Memory B cell (primary cell): Measurements from ENCODE around the gene ANO2.
"Not testable (repeated sequence)": the region's sequence is repeated elsewhere in the genome, so short reads cannot be mapped to it uniquely, and the experiment has no call there.

ENCODE experiments used
- ATAC-seq: fragments of 150-1000 bp; cut with Tn5 transposase; 2 replicates; pipeline ENCODE4 v1.10.0; 2021; ENCODE audit warnings: low read depth, mild to moderate bottlenecking, moderate library complexity
- DNase-seq, 2 donors: peaks; one replicate each; pipeline ENCODE4 v3.0.0; 2022; ENCODE audit warnings: low spot score in 2 of 2
- H3K27ac Mint-ChIP-seq: one replicate; pipeline ENCODE4 v1.8.0; 2022; ENCODE audit warnings: mild to moderate bottlenecking, moderate library complexity, mixed read lengths
- H3K27me3 Mint-ChIP-seq: one replicate; pipeline ENCODE4 v1.8.0; 2022; ENCODE audit warnings: mixed read lengths
- H3K36me3 Mint-ChIP-seq: one replicate; pipeline ENCODE4 v1.8.0; 2022; ENCODE audit warnings: mild to moderate bottlenecking, mixed read lengths
- H3K4me1 Mint-ChIP-seq: one replicate; pipeline ENCODE4 v1.8.0; 2022; ENCODE audit warnings: mixed read lengths
- H3K4me3 Mint-ChIP-seq: one replicate; pipeline ENCODE4 v1.8.0; 2022; ENCODE audit warnings: mild to moderate bottlenecking, moderate library complexity, mixed read lengths
- H3K9me3 Mint-ChIP-seq: one replicate; pipeline ENCODE4 v1.8.0; 2022; ENCODE audit warnings: mixed read lengths

Gene ANO2

DNA sequence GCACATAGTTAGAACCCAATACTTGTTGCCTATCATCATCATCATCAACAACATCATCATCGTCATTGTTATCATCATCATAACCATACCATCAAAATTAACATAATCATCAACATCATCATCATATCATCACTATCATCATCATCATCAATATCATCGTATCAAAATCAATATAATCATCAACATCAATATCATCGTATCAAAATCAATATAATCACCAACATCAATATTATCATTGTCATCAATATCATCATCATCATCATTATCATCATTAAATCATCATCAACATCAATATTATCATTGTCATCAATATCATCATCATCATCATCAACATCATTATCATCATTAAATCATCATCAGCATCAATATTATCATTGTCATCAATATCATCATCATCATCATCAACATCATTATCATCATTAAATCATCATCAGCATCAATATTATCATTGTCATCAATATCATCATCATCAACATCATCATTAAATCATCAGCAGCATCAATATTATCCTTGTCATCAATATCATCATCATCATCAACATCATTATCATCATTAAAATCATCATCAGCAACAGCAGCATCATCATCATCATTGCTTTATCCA is 286.6 kb downstream of the ANO2 start:
- H3K9me3 Mint-ChIP-seq, H3K27ac Mint-ChIP-seq, DNase-seq, ATAC-seq, H3K4me3 Mint-ChIP-seq, H3K36me3 Mint-ChIP-seq, H3K27me3 Mint-ChIP-seq, H3K4me1 Mint-ChIP-seq: not testable (repeated sequence)

DNA sequence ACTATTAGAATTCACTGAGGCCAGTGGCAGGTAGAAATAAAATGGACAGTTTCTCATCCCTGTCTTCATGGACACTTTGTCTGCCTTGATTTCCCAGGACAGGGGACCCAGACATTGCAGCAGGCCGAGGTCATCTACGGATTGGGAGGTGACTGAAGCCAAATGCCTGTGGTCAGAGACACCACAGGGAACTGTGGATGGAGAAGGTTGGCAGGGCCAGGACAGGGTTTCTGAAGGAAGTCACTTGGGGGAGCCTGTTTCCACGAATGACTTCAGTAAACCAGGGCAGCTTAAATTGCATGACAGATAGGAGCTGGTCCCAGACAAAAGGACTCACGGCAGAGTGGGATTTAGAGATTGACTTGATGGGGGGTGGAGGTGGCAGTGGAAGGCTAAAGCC is 288.2 kb downstream of the ANO2 start:
- ATAC-seq = no peak
- H3K4me1 Mint-ChIP-seq = no peaks in the 10 kb centered on the region

DNA sequence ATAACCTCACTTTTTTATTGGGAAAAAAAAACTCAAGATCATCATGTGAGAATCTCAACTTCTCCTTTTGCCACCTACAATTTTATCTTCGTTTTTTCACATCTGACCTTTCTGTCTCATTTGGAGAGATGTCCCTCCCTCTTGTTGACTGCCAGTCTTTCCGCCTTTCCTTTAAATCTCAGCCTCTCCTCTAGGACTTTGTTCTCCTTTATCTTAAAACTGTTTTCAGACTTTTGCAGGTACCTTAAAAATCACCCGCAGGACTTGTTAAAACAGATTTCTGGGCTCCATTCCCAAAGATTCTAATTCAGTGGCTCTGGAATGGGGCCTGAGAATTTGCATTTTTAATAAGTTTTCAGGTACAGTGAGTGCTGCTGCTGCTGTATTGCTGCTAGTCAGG is 289.9 kb downstream of the ANO2 start:
- H3K27ac Mint-ChIP-seq = no peak overlapping the region
- no peaks in the 10 kb centered on the region for H3K9me3 Mint-ChIP-seq
- no peak overlapping the region for H3K4me3 Mint-ChIP-seq
- ATAC-seq (no peak), DNase-seq (no peak)
- H3K36me3 Mint-ChIP-seq = no peaks in the 10 kb centered on the region
- no peaks in the 10 kb centered on the region for H3K27me3 Mint-ChIP-seq
- H3K4me1 Mint-ChIP-seq = no peaks in the 10 kb centered on the region

More for the DNA sequence above, 288.2 kb downstream of the ANO2 start:
- Mint-ChIP-seq H3K36me3 (no peaks in the 10 kb centered on the region), H3K4me3 (no peak overlapping the region), H3K27ac (no peak overlapping the region), H3K27me3 (no peaks in the 10 kb centered on the region), H3K9me3 (no peaks in the 10 kb centered on the region)
- DNase-seq = no peak

DNA sequence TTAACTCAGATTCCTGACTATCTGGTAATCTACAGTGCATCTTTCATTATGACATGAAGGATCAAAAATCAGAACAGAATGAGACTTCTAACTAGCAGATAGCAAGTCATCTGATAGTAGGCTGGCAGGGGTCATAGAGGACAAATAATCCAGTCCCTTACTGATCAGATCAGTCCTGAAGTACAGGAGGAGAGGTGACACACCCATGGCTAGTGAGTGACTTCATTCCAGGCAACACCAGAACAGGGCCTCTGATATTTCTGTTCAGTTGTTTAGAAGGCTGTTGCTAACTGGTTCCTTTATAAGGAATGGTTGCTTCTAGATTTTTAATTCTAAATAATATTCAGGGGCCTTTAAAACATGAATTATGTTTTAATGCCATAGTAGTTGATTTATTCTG is 291.0 kb downstream of the ANO2 start:
- DNase-seq (no peak), ATAC-seq (no peak)
- H3K9me3 Mint-ChIP-seq = no peaks in the 10 kb centered on the region
- no peak overlapping the region for H3K27ac Mint-ChIP-seq
- H3K4me3 Mint-ChIP-seq = no peak overlapping the region
- no peaks in the 10 kb centered on the region for H3K36me3 Mint-ChIP-seq
- H3K4me1 Mint-ChIP-seq = no peaks in the 10 kb centered on the region
- no peaks in the 10 kb centered on the region for H3K27me3 Mint-ChIP-seq

DNA sequence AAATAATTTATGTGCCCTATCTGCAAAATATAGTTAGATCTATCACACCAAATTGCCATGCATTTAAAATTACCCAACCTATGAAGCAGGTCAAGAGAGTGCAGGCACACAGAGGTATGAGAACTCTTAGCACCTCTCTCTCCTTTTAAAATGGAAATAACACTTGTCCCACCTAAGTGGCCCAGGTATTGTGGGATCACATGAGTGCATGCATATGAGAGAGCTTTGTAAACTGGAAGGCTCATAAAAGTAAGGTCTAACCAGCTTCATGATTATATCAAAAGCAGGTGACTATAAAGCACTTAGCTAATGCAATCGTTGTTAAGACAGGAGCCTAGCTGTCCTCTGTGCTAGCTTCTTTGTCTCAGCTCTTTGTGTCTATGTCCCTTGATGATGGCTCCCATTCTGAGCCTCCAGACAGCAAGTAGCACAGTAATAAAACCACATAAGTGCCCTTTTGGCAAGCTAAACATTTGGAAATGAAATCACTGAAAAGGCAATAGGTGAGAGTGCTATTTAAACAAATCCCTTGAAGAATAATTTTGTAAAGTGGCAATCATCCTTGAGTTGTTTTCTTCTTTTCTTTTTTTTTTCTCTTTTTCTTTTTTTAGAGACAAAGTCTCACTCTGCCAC is 294.1 kb downstream of the ANO2 start:
- Mint-ChIP-seq H3K4me3 (no peak overlapping the region), H3K9me3 (no peaks in the 10 kb centered on the region), H3K4me1 (no peaks in the 10 kb centered on the region), H3K36me3 (no peaks in the 10 kb centered on the region), H3K27ac (no peak overlapping the region), H3K27me3 (peaks cover 1% of the 10 kb centered on the region)
- DNase-seq = no peak
- no peak for ATAC-seq

DNA sequence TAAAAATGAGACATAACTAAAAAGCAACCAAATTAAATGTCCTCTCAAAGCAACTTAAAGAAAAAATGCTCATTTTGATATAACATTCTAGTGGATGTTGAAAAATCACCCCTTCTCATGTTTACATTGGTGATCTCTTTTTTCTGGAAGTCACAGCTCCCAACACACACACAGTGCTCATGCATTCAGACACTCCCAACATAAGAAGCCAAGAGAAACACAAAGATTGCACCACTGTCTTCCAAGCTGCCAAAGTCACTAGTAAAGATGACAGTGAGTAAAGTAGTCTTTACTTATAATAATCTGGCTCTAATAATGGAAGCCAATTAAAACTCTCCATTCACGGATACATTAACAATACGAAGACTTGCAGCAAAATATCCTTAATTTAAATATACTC is 294.8 kb downstream of the ANO2 start:
- no peak overlapping the region for H3K4me3 Mint-ChIP-seq
- DNase-seq (no peak), ATAC-seq (no peak)
- no peak overlapping the region for H3K27ac Mint-ChIP-seq
- no peaks in the 10 kb centered on the region for H3K9me3 Mint-ChIP-seq
- no peaks in the 10 kb centered on the region for H3K4me1 Mint-ChIP-seq
- no peaks in the 10 kb centered on the region for H3K36me3 Mint-ChIP-seq
- H3K27me3 Mint-ChIP-seq = peaks cover 1% of the 10 kb centered on the region

DNA sequence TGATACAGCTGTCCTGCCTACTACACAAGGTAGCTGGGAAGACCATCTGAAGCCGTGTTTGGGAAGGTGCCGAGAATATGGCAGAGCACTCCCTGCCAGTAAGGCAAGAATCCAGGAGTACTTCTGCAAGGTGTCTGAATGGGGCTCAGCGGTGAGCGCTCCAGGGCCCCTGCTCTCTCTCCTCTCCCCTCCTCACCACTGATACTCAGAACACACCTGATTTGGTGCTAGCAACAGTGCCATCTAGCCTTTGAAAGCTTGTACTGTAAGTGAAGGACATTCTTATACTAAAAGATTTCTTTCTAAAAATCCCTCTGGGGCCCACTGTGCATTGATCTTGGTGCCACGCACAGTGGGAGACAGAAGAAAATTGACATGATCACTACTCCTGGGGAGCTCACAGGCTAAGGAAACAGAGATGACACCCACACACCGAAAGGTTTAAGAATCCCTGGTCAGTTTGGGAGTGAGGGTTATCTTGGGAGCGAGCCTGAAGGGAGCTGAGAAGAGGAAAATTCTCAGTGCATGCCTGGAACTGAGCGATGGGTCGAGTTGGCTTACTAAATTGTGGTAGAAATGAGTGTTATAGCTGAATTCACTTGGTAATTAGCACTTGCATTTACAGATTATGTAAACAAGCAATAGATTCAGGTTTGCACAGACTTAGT is 296.2 kb downstream of the ANO2 start:
- H3K27ac Mint-ChIP-seq = no peak overlapping the region
- DNase-seq = no peak

DNA sequence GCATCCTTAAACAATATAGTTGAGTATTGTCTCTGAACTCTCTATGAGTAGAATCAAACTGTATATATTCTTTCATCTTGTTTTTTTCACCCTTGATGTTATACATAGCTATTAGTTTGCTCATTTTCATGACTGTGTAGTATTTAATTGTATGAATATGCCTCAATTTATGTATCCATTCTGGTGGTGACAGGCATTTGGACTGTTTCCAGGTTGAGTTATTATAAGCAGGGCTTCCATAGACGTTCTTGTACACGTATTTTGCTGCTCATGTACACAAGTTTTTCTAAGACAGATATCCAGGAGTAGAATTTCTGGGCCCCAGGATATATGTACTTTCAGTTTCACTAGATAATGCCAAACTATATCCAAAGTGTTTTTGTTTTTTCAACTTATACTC is 301.8 kb downstream of the ANO2 start:
- Mint-ChIP-seq H3K4me1 (no peaks in the 10 kb centered on the region), H3K9me3 (no peaks in the 10 kb centered on the region), H3K27me3 (no peaks in the 10 kb centered on the region), H3K4me3 (no peak overlapping the region), H3K36me3 (no peaks in the 10 kb centered on the region), H3K27ac (no peak overlapping the region)
- DNase-seq = no peak
- ATAC-seq = no peak

More for the DNA sequence above, 296.2 kb downstream of the ANO2 start:
- Mint-ChIP-seq H3K9me3 (no peaks in the 10 kb centered on the region), H3K4me1 (no peaks in the 10 kb centered on the region), H3K27me3 (peaks cover 1% of the 10 kb centered on the region), H3K4me3 (no peak overlapping the region), H3K36me3 (no peaks in the 10 kb centered on the region)
- ATAC-seq = no peak

DNA sequence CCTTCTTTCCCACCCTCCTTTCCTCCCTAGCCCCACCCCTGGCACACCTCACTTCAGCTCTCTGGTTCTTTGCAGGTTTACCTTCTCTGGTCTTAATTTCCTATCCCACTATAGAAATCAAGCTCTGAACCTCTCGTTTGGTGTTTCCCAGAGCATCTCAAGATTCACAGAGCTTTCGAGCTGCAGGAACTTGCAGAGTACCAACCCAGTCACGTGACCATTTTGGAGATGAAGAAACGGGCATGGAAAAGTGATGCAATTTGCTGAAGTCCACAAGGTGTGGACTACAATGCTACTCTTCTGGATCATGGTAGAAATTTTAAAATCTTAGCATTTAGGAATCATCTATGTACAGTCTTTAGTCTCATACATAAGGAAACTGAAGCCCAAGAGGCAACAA is 307.4 kb downstream of the ANO2 start:
- DNase-seq (no peak), ATAC-seq (no peak)
- Mint-ChIP-seq H3K27me3 (peaks cover 4% of the 10 kb centered on the region), H3K9me3 (no peaks in the 10 kb centered on the region), H3K36me3 (no peaks in the 10 kb centered on the region), H3K4me3 (no peak overlapping the region), H3K27ac (no peak overlapping the region), H3K4me1 (no peaks in the 10 kb centered on the region)

DNA sequence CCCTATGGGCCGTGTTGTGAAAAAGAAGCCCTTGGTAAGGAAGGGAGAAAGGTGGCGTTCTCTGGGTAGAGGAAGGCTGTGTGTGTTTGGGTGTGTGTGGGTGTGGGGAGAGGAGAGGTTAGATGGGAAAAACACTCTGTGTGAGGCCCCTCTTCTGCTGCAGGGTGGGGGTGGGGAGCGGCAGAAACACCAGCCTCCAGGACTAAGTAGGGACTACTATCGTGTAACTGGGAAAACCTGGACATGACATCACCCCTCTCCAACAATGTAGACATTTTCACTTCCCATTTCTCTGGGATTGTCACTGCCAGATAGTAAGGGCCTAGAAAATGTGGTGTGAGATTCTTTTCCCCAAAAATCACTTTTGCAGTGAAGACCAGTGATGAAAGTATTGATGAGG is 308.2 kb downstream of the ANO2 start:
- Mint-ChIP-seq H3K27me3 (peaks cover 4% of the 10 kb centered on the region), H3K4me3 (no peak overlapping the region)

DNA sequence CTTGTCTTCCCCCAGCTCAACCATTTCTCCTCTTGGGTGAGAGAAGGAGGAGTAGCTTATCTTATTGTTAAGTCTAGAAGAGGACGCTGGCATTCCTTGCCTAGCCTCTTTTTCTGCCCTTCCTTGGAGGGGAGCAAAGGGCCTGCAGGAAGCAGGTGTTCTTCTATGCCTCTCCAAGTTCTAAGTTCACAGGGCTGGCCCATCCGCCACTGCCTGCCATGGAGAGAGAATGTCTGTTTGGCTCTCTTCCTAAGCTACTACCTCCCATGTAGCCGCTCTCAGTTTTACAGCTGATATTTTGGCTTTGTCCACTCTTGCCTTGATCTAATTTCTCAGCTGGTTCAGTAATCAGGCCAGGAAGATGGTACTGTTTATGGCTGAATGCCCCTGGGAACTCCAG is 312.0 kb downstream of the ANO2 start:
- H3K4me1 Mint-ChIP-seq = no peaks in the 10 kb centered on the region
- no peaks in the 10 kb centered on the region for H3K9me3 Mint-ChIP-seq
- ATAC-seq = no peak

More for the DNA sequence above, 308.2 kb downstream of the ANO2 start:
- DNase-seq = no peak
- Mint-ChIP-seq H3K9me3 (no peaks in the 10 kb centered on the region), H3K36me3 (no peaks in the 10 kb centered on the region), H3K27ac (no peak overlapping the region), H3K4me1 (no peaks in the 10 kb centered on the region)
- no peak for ATAC-seq

DNA sequence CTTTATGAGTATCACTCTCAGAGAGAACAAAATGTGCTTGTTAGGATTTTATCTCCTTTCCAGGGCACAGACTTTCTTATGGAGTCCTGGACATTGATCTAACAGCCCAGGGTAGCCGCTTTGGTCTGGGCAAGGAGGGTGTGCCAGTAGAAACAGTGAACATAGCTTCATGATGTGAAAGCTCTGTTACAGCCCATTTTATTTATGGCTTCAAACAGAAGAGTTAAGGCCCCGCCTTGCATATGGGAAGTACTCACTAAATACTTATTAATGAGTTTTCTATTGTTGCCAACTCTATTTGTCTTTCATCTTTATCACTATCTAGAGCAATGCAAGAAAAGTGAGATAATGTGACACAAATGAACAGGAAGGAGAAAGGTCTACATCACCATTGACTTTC is 312.6 kb downstream of the ANO2 start:
- Mint-ChIP-seq H3K4me1 (no peaks in the 10 kb centered on the region), H3K9me3 (no peaks in the 10 kb centered on the region), H3K36me3 (no peaks in the 10 kb centered on the region), H3K4me3 (no peak overlapping the region), H3K27ac (no peak overlapping the region), H3K27me3 (peaks cover 9% of the 10 kb centered on the region)
- ATAC-seq = no peak
- DNase-seq = no peak

More for the DNA sequence above, 312.0 kb downstream of the ANO2 start:
- Mint-ChIP-seq H3K27ac (no peak overlapping the region), H3K36me3 (no peaks in the 10 kb centered on the region), H3K4me3 (no peak overlapping the region), H3K27me3 (peaks cover 9% of the 10 kb centered on the region)
- DNase-seq = no peak

DNA sequence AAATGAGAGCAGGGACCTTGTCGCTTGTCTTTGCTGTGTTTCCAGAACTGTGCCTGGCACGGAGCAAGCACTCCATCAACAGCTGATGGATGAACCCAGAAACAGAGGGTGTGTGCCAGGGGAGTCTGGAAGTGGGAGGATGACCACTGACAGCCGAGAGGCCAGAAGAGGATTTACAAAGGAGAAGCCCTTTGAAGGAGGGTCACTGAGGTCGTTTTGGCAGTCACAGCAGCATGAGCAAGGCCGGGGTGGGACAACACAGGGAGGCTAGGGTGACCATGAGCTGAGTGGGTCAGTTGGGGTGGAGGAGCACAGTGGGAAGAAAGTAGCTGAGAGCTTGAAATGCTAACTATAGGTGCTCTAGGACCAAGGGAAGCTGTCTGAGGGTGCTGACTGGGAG is 313.6 kb downstream of the ANO2 start:
- Mint-ChIP-seq H3K4me3 (no peak overlapping the region), H3K4me1 (no peaks in the 10 kb centered on the region), H3K27me3 (peaks cover 9% of the 10 kb centered on the region), H3K27ac (no peak overlapping the region), H3K9me3 (no peaks in the 10 kb centered on the region), H3K36me3 (no peaks in the 10 kb centered on the region)
- no peak for ATAC-seq
- no peak for DNase-seq

DNA sequence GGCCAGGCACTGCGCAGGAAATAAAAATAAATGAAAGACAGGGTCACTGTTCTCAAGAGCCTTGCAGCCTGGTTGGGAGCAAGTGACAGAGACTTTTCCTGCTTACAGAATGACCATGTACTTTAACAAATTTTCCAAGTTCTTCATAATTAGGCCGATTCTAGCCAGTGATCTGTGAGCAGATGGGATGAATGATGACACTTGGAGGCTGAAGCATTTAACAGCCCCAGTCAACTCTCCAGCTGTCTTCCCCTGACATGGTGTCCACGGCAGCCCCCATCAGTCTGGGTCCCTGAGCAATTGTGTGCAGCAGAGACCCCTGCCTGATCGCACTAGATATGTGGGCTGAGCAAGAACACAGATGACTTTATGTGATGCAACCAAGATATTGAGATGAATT is 314.3 kb downstream of the ANO2 start:
- DNase-seq (no peak), ATAC-seq (no peak)
- Mint-ChIP-seq H3K9me3 (no peaks in the 10 kb centered on the region), H3K27me3 (peaks cover 9% of the 10 kb centered on the region), H3K27ac (no peak overlapping the region), H3K4me1 (no peaks in the 10 kb centered on the region), H3K36me3 (no peaks in the 10 kb centered on the region), H3K4me3 (no peak overlapping the region)

DNA sequence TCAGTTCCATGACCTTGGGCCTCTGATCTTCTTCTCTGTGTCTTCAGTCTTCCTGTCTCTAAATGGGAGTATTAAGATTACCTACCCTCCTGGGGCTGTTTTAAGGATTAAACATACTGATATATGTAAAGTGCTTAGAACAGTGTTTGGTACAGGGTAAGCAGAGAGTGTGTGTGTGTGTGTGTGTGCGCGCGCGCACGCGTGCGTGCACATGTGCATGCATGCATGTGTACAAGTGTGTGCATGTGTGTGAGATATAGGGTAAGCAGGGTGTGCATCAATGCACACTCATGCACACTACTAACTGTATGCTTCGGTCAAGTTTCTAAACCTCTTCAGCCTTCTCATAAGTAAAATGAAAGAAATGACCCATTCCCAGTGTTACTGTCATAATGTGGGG is 316.6 kb downstream of the ANO2 start:
- no peak for DNase-seq
- no peak for ATAC-seq
- Mint-ChIP-seq H3K27ac (no peak overlapping the region), H3K36me3 (no peaks in the 10 kb centered on the region), H3K4me3 (no peak overlapping the region), H3K4me1 (no peaks in the 10 kb centered on the region), H3K9me3 (no peaks in the 10 kb centered on the region), H3K27me3 (peaks cover 10% of the 10 kb centered on the region)
